Activated T-helper 17 cell treated with anti-CD3 and anti-CD28 coated beads, Interleukin-2, amount 50 U/mL, for 72 hours (primary cell): ENCODE measurements around the gene SIRT2. TPM values are rescaled to one million over a fixed set of nuclear protein-coding genes. Genes with fewer than 3 reads are reported as not detected.

Experiments used
- ATAC-seq: fragments of 150-1000 bp; cut with Tn5 transposase; replicated peaks from 2 replicates; pipeline ENCODE4 v1.10.0; 2021; ENCODE audit warnings: mild to moderate bottlenecking, moderate library complexity
- H3K27ac Mint-ChIP-seq: one replicate; pipeline ENCODE4 v1.8.0; 2022; ENCODE audit warnings: mixed read lengths
- H3K27me3 Mint-ChIP-seq: one replicate; pipeline ENCODE4 v1.8.0; 2022; ENCODE audit warnings: mixed read lengths
- H3K36me3 Mint-ChIP-seq: one replicate; pipeline ENCODE4 v1.8.0; 2022; ENCODE audit warnings: low read depth, mild to moderate bottlenecking, mixed read lengths
- H3K4me1 Mint-ChIP-seq: one replicate; pipeline ENCODE4 v1.8.0; 2022; ENCODE audit warnings: mixed read lengths
- H3K4me3 Mint-ChIP-seq: one replicate; pipeline ENCODE4 v1.8.0; 2022; ENCODE audit warnings: mild to moderate bottlenecking, mixed read lengths
- H3K9me3 Mint-ChIP-seq: one replicate; pipeline ENCODE4 v1.8.0; 2022; ENCODE audit warnings: mixed read lengths
- total RNA-seq, 2 donors: library from RNA; stranded (reverse); gene quantifications; one replicate each; pipeline ENCODE4 v1.2.3, GENCODE V29; 2022

The SIRT2 gene
- total RNA-seq, 2 donors from 2014 or later, result 37.9 to 41.2 TPM

DNA sequence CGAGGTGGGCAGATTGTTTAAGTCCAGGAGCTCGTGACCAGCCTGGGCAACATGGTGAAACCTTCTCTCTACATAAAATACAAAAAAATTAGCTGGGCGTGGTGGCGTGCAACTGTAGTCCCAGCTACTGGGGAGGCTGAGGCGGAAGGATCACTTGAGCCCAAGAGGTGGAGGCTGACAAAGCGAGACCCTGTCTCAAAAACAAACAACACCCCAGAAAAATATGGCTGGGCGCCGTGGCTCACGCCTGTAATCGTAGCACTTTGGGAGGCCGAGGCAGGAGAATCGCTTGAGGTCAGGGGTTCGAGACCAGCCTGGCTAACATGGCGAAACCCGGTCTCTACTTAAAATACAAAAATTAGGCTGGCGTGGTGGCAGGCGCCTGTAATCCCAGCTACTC is 46.2 kb downstream of the SIRT2 start:
- Mint-ChIP-seq H3K27ac (peak overlapping the region; percentile 87), H3K36me3 (peaks cover 34% of the 10 kb centered on the region)

DNA sequence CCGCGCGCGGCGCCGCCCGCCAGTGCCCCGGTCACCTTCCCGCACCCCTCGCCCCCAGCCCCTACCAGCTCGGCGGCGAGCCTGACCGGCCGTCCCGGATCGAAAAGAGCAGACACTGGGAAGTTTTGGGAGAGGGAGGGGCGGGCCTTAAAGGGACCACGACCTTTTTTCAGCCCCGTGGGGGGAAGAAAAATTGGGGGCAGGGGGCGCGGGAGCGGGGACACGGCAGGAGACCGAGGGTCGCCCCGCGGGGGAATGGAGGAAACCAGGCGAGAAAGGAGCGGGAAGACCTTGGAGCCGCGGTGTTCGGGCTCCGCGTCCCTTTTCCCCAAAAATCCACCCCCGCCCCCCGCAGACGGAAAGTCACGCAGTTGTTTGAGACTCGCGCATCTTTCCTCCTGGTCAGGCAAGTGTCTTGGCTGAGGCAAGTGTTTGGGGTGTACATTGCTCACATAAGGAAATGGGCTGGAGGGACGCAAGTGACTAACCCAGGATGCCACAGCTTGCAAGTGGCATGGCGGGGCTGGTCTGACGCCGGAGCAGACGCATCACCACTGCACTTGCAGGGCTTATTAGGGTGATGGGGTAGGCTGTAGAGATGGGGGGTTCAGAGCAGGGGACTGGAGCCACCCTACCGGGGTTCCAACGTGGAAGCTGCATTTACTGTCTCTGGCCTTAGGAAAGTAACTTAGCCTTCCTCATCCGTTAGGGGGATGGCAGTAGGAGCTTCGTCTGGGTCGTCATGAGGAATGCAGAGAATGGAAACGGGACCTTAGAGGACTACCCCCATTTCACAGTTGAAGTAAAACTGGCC is 47.0 kb downstream of the SIRT2 start:
- H3K4me1 Mint-ChIP-seq, result peaks cover 10% of the 10 kb centered on the region
- peak; percentile 9 for ATAC-seq

More for the DNA sequence above, 46.2 kb downstream of the SIRT2 start:
- no peak for ATAC-seq
- peaks cover 9% of the 10 kb centered on the region for H3K4me1 Mint-ChIP-seq
- H3K4me3 Mint-ChIP-seq, result peak overlapping the region; percentile 99
- no peaks in the 10 kb centered on the region for H3K27me3 Mint-ChIP-seq
- H3K9me3 Mint-ChIP-seq, result no peaks in the 10 kb centered on the region

DNA sequence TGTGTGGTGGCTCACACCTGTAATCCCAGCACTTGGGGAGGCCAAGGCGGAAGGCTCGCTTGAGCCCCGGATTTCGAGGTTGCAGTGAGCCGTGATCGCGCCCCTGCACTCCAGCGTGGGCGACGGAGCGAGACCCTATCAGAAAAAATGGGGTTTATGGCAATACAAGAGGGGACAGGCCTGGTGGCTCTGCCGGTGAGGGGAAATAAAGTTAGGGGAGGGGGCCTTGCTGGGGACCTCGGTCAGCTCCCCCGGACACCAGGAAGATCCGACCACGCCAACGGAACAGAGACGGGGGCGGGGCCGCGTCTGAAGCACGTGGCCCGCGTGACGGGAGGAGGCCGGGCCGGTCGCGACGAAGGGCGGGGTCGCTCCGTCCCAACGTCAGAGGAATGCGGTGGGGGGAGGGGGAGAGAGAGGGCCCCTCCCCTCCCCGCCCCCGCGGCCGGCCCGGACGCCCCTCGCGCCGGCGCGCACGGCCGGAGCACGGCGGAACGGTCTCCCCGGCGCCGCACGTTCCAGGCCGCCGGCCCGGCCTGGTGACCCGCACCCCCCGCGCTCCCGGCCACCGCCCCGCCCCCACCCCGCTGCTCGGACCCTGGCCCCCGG is 47.7 kb downstream of the SIRT2 start:
- H3K4me3 Mint-ChIP-seq, result peak overlapping the region; percentile 99
- peak; percentile 15 for ATAC-seq

More for the DNA sequence above, 47.0 kb downstream of the SIRT2 start:
- Mint-ChIP-seq H3K27ac (peak overlapping the region; percentile 87), H3K4me3 (peak overlapping the region; percentile 99), H3K9me3 (no peaks in the 10 kb centered on the region), H3K36me3 (peaks cover 41% of the 10 kb centered on the region), H3K27me3 (no peaks in the 10 kb centered on the region)

GRCh38 chr19:38850976-38851621 is 48.3 kb downstream of the SIRT2 start:
- Mint-ChIP-seq H3K27me3 (no peaks in the 10 kb centered on the region), H3K4me1 (peaks cover 10% of the 10 kb centered on the region), H3K36me3 (peaks cover 55% of the 10 kb centered on the region), H3K27ac (peak overlapping the region; percentile 99), H3K4me3 (peak overlapping the region; percentile 99), H3K9me3 (no peaks in the 10 kb centered on the region)
- ATAC-seq, result no peak

More for the DNA sequence above, 47.7 kb downstream of the SIRT2 start:
- peaks cover 8% of the 10 kb centered on the region for H3K4me1 Mint-ChIP-seq
- peaks cover 48% of the 10 kb centered on the region for H3K36me3 Mint-ChIP-seq
- no peaks in the 10 kb centered on the region for H3K27me3 Mint-ChIP-seq
- H3K9me3 Mint-ChIP-seq, result no peaks in the 10 kb centered on the region
- peak overlapping the region; percentile 99 for H3K27ac Mint-ChIP-seq

- H3K4me3 Mint-ChIP-seq, result peak overlapping the region; percentile 99
- H3K9me3 Mint-ChIP-seq, result no peaks in the 10 kb centered on the region
- peak; percentile 81 for ATAC-seq
- peaks cover 16% of the 10 kb centered on the region for H3K4me1 Mint-ChIP-seq
- no peaks in the 10 kb centered on the region for H3K27me3 Mint-ChIP-seq
- H3K27ac Mint-ChIP-seq, result peak overlapping the region; percentile 99
- H3K36me3 Mint-ChIP-seq, result peaks cover 61% of the 10 kb centered on the region
Observed at GRCh38 chr19:38850436-38850975, 48.9 kb downstream of the SIRT2 start.

GRCh38 chr19:38849860-38850435 is 49.5 kb downstream of the SIRT2 start, which contains the start of gene HNRNPL:
Gene HNRNPL (minus strand): TSS chr19:38849986. CDS start chr19:38849966, 20 bp downstream.
- H3K4me1 Mint-ChIP-seq, result peaks cover 21% of the 10 kb centered on the region
- H3K27me3 Mint-ChIP-seq, result no peaks in the 10 kb centered on the region
- H3K27ac Mint-ChIP-seq, result peak within 1 kb of the TSS; percentile 99
- no peaks in the 10 kb centered on the region for H3K9me3 Mint-ChIP-seq
- H3K4me3 Mint-ChIP-seq, result peak within 1 kb of the TSS; percentile 99
- ATAC-seq, result peak; percentile 70
- H3K36me3 Mint-ChIP-seq, result peaks cover 66% of the 10 kb centered on the region

- ATAC-seq, result peak; percentile 30
- Mint-ChIP-seq H3K36me3 (peaks cover 73% of the 10 kb centered on the region), H3K27ac (peak overlapping the region; percentile 99), H3K4me3 (peak overlapping the region; percentile 99), H3K9me3 (no peaks in the 10 kb centered on the region), H3K27me3 (no peaks in the 10 kb centered on the region), H3K4me1 (peaks cover 25% of the 10 kb centered on the region)
Observed at GRCh38 chr19:38849147-38849859, 50.1 kb downstream of the SIRT2 start.

DNA sequence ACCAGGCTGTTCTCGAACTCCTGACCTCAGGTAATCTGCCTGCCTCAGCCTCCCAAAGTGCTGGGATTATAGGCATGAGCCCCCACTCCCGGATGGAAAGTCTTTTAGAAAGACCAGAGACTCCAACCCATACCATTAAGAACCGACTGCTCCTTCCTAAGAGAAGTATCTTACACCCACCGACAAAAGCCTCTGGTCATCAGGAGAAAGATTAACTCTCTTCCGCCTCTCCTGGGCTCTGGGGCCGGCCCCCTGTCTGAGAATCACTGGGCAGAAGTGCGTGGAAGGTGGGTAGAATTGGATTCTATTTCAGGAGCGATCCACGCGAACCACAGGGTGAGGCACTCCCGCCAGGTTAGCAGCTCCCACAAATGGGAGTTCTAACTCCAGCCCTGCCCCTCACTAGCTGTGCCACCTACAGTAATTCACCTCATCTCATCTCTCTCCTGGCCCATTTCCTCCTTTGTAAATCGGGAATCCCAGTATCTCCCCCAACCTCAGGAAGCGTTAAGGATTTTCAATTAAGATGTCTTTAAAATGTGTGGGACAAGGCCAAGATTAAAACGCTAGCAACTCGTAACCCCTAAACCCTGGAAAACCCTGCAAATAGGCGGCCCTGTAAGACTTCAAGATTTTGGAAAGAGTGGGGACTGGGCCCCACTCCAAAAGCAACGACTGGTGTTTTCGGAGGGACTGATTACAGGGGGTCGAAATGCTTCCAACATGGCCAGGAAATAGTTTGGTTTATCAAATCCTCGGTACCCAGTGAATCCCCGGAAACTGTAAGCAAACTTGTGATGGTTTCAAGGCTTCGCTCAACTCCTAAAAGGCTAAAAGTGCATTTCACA is 50.9 kb downstream of the SIRT2 start:
- H3K27ac Mint-ChIP-seq, result peak overlapping the region; percentile 99
- H3K36me3 Mint-ChIP-seq, result peaks cover 81% of the 10 kb centered on the region
- H3K4me1 Mint-ChIP-seq, result peaks cover 31% of the 10 kb centered on the region
- H3K9me3 Mint-ChIP-seq, result no peaks in the 10 kb centered on the region
- no peak for ATAC-seq
- H3K4me3 Mint-ChIP-seq, result peak overlapping the region; percentile 99
- H3K27me3 Mint-ChIP-seq, result no peaks in the 10 kb centered on the region

DNA sequence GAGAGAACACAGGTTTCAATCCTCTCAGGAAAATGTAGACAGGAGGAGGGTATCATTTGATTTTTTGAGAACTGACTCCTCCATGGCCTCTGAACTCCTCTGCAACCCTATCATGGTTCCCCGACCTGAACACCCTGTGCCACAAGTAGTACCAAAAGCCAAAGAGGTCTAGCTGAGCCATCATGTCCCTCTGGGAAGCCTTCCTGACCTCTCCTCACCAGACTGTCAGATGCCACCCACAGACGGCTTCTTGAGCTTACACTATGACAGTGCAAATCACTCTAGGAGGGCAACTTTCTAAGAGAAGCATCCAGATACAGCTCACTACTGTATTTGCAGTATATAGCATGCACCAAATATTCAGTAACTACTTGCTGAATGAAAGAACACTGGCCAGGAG is 53.3 kb downstream of the SIRT2 start:
- Mint-ChIP-seq H3K9me3 (no peaks in the 10 kb centered on the region), H3K27ac (peak overlapping the region; percentile 58), H3K36me3 (peaks cover 97% of the 10 kb centered on the region), H3K27me3 (no peaks in the 10 kb centered on the region), H3K4me1 (peaks cover 46% of the 10 kb centered on the region), H3K4me3 (peak overlapping the region; percentile 99)
- no peak for ATAC-seq

DNA sequence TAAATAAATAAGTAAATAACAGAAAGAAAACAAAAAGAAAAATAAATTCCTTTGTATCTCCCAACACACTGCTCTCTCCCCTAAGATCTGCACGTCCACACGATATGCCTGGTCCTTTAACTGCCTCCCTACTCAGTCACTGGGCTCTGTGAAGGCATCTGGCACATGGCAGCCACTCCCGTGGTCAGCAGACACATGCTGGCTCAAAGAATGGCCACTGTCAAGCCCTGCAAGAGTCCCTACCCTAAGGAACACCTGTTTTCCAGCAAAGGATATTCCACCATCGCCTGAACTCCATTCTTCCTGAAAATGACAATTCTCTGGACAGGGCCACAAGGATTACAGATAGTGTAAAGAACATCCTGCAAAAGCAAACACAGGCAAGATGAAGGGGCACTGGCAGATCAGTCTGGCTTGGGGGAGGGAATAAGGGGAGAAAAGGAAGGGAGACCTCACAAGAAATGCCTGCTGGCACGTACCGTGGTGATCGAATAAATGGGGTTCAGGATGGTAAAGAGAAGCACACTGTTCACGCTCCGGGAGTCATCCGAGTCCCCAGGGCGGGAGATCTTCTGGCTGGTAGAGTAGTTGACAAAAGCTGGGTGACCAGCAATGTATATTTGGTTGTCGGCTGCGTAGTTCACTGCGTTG is 53.9 kb downstream of the SIRT2 start:
- Mint-ChIP-seq H3K4me3 (peak overlapping the region; percentile 99), H3K4me1 (peaks cover 51% of the 10 kb centered on the region), H3K27me3 (no peaks in the 10 kb centered on the region), H3K27ac (peak overlapping the region; percentile 58), H3K36me3 (peaks cover 100% of the 10 kb centered on the region), H3K9me3 (no peaks in the 10 kb centered on the region)
- ATAC-seq, result no peak

- peaks cover 100% of the 10 kb centered on the region for H3K36me3 Mint-ChIP-seq
- peak; percentile 30 for ATAC-seq
- no peaks in the 10 kb centered on the region for H3K27me3 Mint-ChIP-seq
- H3K27ac Mint-ChIP-seq, result peak overlapping the region; percentile 89
- H3K9me3 Mint-ChIP-seq, result no peaks in the 10 kb centered on the region
- H3K4me3 Mint-ChIP-seq, result peak overlapping the region; percentile 99
- H3K4me1 Mint-ChIP-seq, result peaks cover 59% of the 10 kb centered on the region
Observed at GRCh38 chr19:38844093-38844686, 55.2 kb downstream of the SIRT2 start.

GRCh38 chr19:38843175-38843758 is 56.2 kb downstream of the SIRT2 start:
- no peak for ATAC-seq
- peaks cover 100% of the 10 kb centered on the region for H3K36me3 Mint-ChIP-seq
- peak overlapping the region; percentile 99 for H3K4me3 Mint-ChIP-seq
- no peaks in the 10 kb centered on the region for H3K27me3 Mint-ChIP-seq
- peak overlapping the region; percentile 89 for H3K27ac Mint-ChIP-seq
- H3K9me3 Mint-ChIP-seq, result no peaks in the 10 kb centered on the region
- peaks cover 67% of the 10 kb centered on the region for H3K4me1 Mint-ChIP-seq
